Esophagus muscularis mucosa (tissue), 4 donors: ENCODE data around the gene ERCC5.

Experiments used
- EP300 ChIP-seq: sonication (generic); formaldehyde crosslinking; IDR thresholded peaks from one replicate; pipeline ENCODE4 v1.6.1; 2017; ENCODE audit warnings: antibody characterized with exemption
- POLR2A ChIP-seq: fragments of 450-650 bp; IDR thresholded peaks from one replicate; pipeline ENCODE4 v1.6.1; 2017; ENCODE audit warnings: antibody characterized with exemption, moderate library complexity, mild to moderate bottlenecking, low read depth
- POLR2AphosphoS5 ChIP-seq, 2 donors: sonication (generic); formaldehyde crosslinking; IDR thresholded peaks; one replicate each; pipeline ENCODE4 v1.6.1; 2017; ENCODE audit warnings: antibody characterized with exemption in 2 of 2
- TF ChIP-seq, protein P1 (sequence below), 3 experiments: fragments of 200-600 bp in 2 of 3; fragments of 450-650 bp in 1 of 3; sonication (generic) in 2 of 3; IDR thresholded peaks; one replicate each; pipeline ENCODE4 v1.5.1; 2017 to 2019; ENCODE audit warnings: antibody characterized with exemption in 3 of 3, mild to moderate bottlenecking in 2 of 3, moderate library complexity in 1 of 3

DNA sequence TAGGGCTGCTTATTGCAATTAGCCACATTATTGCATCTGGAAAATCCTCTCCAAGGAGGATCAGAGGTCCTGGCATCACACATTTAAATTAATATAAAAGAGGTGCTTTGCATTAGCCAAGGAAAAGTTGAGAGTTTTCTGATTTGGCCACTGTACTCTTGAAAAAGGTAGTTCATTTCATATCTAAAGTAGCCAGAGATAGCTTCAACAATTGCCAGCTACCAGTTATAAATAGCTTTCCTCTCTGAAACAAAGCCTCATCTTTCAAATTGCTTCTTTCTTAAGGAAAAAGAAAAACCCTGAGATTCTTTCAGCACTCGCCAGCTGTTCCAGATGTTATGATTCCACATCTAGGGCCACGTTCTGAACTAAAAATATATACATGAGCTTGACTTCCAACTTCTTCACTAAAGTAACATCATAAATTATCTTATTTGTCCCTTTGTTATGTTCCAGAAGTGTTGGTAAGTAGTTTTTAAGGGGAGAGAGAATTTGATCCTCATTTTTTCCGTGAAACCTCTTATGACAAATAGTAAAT is 69.6 kb downstream of the ERCC5 start:
- TF ChIP-seq POLR2AphosphoS5 (IDR thresholded peaks at IDR 0.05) (no peak), POLR2A (no peak), EP300 (no peak)
- TF ChIP-seq, protein P1, sequence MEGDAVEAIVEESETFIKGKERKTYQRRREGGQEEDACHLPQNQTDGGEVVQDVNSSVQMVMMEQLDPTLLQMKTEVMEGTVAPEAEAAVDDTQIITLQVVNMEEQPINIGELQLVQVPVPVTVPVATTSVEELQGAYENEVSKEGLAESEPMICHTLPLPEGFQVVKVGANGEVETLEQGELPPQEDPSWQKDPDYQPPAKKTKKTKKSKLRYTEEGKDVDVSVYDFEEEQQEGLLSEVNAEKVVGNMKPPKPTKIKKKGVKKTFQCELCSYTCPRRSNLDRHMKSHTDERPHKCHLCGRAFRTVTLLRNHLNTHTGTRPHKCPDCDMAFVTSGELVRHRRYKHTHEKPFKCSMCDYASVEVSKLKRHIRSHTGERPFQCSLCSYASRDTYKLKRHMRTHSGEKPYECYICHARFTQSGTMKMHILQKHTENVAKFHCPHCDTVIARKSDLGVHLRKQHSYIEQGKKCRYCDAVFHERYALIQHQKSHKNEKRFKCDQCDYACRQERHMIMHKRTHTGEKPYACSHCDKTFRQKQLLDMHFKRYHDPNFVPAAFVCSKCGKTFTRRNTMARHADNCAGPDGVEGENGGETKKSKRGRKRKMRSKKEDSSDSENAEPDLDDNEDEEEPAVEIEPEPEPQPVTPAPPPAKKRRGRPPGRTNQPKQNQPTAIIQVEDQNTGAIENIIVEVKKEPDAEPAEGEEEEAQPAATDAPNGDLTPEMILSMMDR (IDR thresholded peaks at IDR 0.05), result no peak
